22Rv1 (cell line): ENCODE results near the gene DNAJC5.

Experiments used
- ZFX ChIP-seq: fragments of 450-650 bp; IDR thresholded peaks from 2 replicates; pipeline ENCODE4 v1.6.1; 2017; ENCODE audit warnings: antibody characterized with exemption, borderline replicate concordance
- TF ChIP-seq, protein P1 (sequence below): fragments of 450-650 bp; IDR thresholded peaks from 2 replicates; pipeline ENCODE4 v1.5.1; 2017; ENCODE audit warnings: mild to moderate bottlenecking

- TF ChIP-seq, protein P1, sequence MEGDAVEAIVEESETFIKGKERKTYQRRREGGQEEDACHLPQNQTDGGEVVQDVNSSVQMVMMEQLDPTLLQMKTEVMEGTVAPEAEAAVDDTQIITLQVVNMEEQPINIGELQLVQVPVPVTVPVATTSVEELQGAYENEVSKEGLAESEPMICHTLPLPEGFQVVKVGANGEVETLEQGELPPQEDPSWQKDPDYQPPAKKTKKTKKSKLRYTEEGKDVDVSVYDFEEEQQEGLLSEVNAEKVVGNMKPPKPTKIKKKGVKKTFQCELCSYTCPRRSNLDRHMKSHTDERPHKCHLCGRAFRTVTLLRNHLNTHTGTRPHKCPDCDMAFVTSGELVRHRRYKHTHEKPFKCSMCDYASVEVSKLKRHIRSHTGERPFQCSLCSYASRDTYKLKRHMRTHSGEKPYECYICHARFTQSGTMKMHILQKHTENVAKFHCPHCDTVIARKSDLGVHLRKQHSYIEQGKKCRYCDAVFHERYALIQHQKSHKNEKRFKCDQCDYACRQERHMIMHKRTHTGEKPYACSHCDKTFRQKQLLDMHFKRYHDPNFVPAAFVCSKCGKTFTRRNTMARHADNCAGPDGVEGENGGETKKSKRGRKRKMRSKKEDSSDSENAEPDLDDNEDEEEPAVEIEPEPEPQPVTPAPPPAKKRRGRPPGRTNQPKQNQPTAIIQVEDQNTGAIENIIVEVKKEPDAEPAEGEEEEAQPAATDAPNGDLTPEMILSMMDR: no peak
- TF ChIP-seq ZFX: no peak
Measured at GRCh38 chr20:63859166-63859699, 35.7 kb upstream of the DNAJC5 start.
